Measurements from ENCODE around the gene KCNC2.

DNA sequence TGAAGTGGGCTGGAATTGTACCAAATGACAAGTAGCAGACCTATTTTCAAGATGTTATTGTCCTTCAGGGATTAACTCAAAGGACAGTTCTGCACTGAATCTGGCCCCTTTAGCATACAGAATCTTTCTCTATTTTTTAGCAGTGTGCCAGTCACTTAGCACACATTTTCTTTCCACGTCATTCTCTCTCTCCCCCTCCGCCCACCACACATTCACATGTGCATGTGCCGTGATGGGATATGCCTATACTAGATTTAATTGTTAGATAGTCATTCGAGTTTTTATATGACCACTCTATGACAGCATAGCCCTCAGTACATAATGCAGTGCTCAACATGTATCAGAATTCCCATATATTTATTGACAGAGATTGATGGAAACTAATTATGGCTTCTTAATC is 129.1 kb downstream of the KCNC2 start:
- no peak for TF ChIP-seq POLR2A (IDR thresholded peaks at IDR 0.05)
- TF ChIP-seq, protein P1, sequence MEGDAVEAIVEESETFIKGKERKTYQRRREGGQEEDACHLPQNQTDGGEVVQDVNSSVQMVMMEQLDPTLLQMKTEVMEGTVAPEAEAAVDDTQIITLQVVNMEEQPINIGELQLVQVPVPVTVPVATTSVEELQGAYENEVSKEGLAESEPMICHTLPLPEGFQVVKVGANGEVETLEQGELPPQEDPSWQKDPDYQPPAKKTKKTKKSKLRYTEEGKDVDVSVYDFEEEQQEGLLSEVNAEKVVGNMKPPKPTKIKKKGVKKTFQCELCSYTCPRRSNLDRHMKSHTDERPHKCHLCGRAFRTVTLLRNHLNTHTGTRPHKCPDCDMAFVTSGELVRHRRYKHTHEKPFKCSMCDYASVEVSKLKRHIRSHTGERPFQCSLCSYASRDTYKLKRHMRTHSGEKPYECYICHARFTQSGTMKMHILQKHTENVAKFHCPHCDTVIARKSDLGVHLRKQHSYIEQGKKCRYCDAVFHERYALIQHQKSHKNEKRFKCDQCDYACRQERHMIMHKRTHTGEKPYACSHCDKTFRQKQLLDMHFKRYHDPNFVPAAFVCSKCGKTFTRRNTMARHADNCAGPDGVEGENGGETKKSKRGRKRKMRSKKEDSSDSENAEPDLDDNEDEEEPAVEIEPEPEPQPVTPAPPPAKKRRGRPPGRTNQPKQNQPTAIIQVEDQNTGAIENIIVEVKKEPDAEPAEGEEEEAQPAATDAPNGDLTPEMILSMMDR (IDR thresholded peaks at IDR 0.05), result no peak

Data from thyroid gland (tissue), 4 donors.